HG03432 (cell line): ENCODE data around the gene GLO1.

Experiments
- ATAC-seq: cut with Tn5 transposase; IDR thresholded peaks from one replicate; pipeline ENCODE4 v1.9.1; 2021; ENCODE audit warnings: mild to moderate bottlenecking, moderate library complexity; ENCODE audit not compliant: unreplicated experiment

Gene GLO1

DNA sequence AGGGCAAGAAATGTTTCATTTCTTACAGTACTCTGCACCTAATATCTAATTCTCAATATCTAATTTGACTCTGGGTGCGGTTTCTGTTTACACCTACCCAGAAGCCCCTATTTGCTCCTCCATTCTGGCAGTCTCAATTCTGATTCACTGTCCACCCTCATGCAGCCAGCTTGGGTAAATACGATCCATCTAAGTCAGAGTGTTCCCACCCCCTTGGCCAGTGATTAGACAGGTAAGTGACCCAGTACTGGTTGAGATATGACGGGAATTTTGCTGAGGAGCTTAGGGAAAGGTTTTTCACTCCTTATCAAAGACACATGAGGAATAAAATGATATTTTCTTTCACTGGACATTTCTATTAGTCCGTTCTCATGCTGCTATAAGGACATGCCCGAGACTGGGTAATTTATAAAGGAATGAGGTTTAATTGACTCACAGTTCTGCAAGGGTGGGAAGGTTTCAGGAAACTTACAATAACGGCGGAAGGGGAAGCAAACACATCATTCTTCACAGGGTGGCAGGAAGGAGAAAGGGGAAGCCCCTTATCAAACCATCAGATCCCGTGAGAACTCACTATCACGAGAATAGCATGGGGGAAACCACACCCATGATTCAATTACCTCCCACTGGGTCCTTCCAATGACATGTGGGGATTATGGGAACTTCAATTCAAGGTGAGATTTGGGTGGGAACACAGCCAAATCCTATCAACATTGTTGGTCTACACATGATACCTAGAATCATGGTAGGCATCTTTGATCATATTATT lies 29.4 kb downstream of the GLO1 start:
- ATAC-seq, result no peak

- peak; percentile 88 for ATAC-seq
Measured at GRCh38 chr6:38671885-38672467, 31.0 kb downstream of the GLO1 start.

GRCh38 chr6:38658418-38659167 lies 44.4 kb downstream of the GLO1 start:
- ATAC-seq, result no peak

GRCh38 chr6:38656896-38657295 lies 46.0 kb downstream of the GLO1 start:
- no peak for ATAC-seq

- ATAC-seq, result no peak
Measured at GRCh38 chr6:38654263-38654662, 48.7 kb downstream of the GLO1 start.

DNA sequence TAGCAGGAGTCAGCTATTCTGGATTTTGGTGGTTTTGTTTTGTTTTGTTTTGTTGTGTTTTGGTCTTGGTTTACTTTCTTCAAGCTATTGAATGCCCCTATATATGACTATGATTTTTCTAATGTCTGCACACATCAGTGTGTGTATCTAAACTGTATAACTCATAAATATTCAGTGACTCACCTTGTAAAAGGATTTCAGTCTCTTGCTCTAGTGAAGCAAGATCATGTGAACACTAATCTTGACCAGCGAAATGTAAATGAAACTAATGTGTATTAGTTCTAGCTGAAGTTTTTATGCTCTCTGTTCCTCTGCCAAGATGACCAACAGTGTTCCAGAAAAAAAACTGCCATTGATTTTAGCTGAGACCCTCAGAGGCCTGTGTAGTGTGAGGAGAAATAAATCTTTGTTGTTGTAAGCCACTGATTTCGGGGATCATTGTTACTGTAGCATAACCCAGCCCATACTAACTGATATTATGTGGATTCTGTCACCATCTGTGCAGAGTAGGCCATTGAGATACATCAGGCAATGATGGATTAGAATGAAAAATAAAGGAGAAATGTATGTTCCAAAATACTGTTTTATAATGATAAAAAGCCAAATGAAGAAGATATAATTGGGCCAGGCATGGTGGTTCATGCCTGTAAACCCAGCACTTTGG lies 51.7 kb downstream of the GLO1 start:
- no peak for ATAC-seq

DNA sequence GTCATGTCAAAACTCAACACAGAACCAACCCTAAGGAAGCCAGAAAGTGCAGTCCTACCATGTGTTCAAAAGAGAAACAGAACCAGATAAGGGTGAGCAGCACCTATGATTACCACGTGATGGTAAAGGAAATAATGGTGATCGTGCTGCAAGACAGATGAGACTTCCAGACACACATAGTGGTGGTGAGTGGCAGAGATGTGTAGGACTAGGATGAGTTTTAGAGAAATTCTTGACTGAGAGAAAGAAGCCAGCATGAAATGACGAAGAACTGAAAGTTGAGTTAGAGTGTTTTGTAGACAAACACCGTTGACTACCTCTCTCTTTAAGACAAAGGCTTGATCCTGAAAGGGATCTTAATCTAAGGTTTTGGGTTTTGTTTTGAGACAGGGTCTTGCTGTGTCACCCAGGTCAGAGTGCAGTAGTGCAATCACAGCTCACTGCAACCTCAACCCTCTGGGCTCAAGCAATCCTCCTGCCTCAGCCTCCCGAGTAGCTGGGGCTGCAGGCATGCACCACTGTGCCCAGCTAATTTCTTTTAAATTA lies 52.7 kb downstream of the GLO1 start:
- no peak for ATAC-seq

DNA sequence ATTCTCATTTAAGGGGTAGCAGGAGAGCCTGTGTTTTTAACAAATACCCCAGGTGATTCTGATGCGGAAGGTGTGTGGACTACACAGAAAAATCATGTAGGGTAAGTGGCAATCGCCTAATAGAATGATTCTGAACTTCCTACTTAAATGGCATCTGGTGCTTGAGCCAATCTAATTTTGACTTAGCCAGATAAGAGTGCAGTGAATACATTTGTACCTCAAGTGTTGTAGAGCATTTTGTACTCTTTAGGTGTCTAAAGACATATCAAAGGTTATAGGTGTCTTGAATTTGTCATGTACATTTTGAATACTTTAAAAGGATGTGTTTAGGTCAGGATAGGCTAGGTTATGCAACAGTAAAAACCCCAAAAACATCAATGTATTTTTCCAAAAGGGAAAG lies 53.2 kb downstream of the GLO1 start:
- no peak for ATAC-seq

DNA sequence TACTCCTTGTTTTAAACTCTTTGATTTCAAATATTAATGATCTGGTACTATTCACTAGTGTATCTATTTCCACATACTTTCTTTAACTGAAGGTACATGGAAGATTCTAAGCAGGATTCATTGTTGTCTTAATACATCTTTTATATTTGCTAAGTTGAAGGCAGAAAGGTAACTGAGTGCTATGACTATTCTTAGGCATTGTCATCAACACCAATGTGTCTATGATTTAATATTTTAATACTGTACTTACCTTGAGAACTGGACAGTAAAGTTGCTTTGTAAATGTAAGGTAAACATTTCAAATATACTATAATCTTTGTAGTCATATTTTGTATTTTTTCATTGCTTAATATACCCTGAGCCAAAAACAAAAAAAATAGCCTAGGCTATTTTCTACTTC lies 54.3 kb downstream of the GLO1 start:
- ATAC-seq, result no peak

DNA sequence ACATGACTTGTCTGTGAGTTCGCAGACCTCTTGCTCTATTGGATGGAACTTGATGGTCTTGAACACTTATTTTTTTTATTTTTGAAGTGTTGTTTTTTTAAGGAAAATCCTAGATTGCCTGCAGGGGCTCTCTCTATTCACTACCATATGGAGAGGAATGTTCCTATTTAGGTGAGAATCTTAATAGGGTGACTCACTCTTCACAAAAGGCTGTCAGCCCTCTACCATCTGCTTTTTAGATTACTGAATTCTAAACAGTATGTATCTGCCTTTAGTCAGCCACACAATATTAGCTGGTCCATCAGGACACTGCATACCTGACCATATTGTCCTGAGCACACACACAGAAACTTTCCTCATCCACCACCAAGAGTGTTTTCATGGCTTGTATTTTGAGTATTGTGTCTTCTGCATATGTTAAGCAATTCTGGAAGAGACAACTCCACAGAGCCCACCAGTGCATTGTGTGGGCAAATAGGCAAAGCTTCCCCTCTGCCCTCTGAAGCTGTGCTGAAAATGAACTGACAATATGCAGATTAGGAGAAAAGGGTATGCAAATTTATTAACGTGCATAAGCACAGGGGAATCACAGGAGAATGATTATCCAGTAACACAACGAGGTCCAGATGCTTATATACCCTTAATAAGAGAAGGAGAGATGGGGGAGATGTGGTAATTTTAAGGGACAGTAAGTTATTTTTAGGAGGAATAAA lies 56.6 kb downstream of the GLO1 start:
- no peak for ATAC-seq

DNA sequence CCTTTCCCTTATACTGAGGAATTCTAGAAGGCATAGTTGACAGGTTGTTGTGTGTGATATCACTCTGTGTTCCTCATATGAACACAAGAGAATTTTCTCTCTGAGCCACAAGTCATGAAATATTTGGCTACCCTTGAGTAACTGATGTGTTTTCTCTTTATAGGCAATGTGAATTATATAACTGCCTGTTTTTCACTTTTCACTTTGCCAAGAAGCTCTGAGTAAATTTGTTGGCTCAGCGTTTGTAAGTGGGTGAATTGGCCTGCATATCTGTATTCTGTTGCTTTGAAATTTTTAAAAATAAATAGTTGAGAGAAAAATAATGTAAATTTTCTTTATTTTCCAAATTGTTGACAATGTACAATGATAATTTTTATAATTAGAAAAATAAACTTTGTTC lies 58.0 kb downstream of the GLO1 start:
- ATAC-seq, result no peak

GRCh38 chr6:38640216-38640909 lies 62.6 kb downstream of the GLO1 start:
- no peak for ATAC-seq

DNA sequence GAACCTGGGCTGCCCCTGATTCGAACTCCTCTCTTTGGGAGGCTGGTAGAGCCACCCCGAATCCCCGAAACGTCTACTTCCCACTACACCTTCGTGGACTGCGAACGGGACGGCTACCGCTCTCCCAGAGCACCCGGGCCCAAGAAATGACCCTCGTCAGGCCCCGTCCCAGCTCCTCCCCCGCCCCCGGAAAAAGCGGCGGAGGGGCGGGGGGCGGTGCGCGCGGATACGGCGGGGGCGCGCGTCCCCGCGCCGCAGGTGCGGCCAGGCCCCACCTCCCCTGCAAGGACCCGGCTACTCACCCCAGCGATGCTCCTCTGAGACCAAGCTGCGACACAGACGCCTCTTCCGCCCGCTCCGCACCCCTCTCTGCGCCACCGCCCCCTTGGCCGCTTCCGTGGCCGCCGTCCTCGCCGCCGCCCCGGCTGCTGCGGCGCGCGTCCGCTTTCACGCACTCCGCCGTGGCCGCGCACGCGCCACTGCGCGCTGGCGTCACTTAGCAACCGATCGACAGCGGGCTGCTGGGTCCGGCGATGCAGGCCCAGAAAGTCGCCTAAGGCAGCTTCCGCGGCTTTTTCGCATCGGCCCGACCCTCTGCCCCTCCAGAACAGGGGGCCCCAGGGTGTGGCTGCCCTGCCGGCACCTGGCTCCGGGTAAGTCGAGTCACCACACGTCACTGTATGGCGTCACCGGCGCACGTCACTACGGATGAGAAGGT lies 63.3 kb downstream of the GLO1 start, which contains the start of gene BTBD9:
BTBD9 (minus strand) TSS at position 432 of the 718 bp plus-strand sequence.
- ATAC-seq, result peak; percentile 87

GRCh38 chr6:38638941-38639497 lies 63.9 kb downstream of the GLO1 start:
- ATAC-seq, result peak; percentile 31

GRCh38 chr6:38637756-38638155 lies 65.2 kb downstream of the GLO1 start:
- ATAC-seq, result no peak

GRCh38 chr6:38636027-38636426 lies 66.9 kb downstream of the GLO1 start:
- no peak for ATAC-seq

GRCh38 chr6:38634518-38634917 lies 68.4 kb downstream of the GLO1 start:
- ATAC-seq, result no peak

GRCh38 chr6:38632490-38632889 lies 70.5 kb downstream of the GLO1 start:
- no peak for ATAC-seq
